Nucleus accumbens (tissue), 56 donors: ENCODE measurements around the gene SMOC2.
"Not testable (repeated sequence)": the region's sequence is repeated elsewhere in the genome, so short reads cannot be mapped to it uniquely, and the experiment has no call there.

ENCODE experiments used
- DNase-seq, 56 donors: peaks; one replicate each; lab custom pipeline; 2025; lab: John Stamatoyannopoulos, UW

The SMOC2 gene

GRCh38 chr6:168535711-168536110 lies 94.7 kb downstream of the SMOC2 start:
- peak in 19 of 56 donors; percentile 7 to 66 (median 28) for DNase-seq

- no peak for DNase-seq
Observed at GRCh38 chr6:168536196-168536595, 95.2 kb downstream of the SMOC2 start.

- DNase-seq, result no peak
Observed at GRCh38 chr6:168536665-168537539, 95.9 kb downstream of the SMOC2 start.

GRCh38 chr6:168537540-168537884 lies 96.5 kb downstream of the SMOC2 start:
- no peak for DNase-seq

GRCh38 chr6:168538188-168538891 lies 97.4 kb downstream of the SMOC2 start:
- not testable (repeated sequence) for DNase-seq

GRCh38 chr6:168538892-168539811 lies 98.2 kb downstream of the SMOC2 start:
- no peak for DNase-seq

- no peak for DNase-seq
Observed at GRCh38 chr6:168540713-168541291, 99.8 kb downstream of the SMOC2 start.

- no peak for DNase-seq
Observed at GRCh38 chr6:168541307-168541706, 100.3 kb downstream of the SMOC2 start.

- no peak for DNase-seq
Observed at GRCh38 chr6:168542301-168542700, 101.3 kb downstream of the SMOC2 start.

- DNase-seq, result no peak
Observed at GRCh38 chr6:168545428-168545827, 104.4 kb downstream of the SMOC2 start.

GRCh38 chr6:168546151-168546550 lies 105.2 kb downstream of the SMOC2 start:
- no peak for DNase-seq

- DNase-seq, result no peak
Observed at GRCh38 chr6:168546730-168547129, 105.7 kb downstream of the SMOC2 start.

- DNase-seq, result no peak
Observed at GRCh38 chr6:168550326-168550725, 109.3 kb downstream of the SMOC2 start.

- no peak for DNase-seq
Observed at GRCh38 chr6:168554472-168554871, 113.5 kb downstream of the SMOC2 start.

GRCh38 chr6:168554898-168555617 lies 114.1 kb downstream of the SMOC2 start:
- DNase-seq, result no peak

GRCh38 chr6:168555618-168556273 lies 114.8 kb downstream of the SMOC2 start:
- DNase-seq, result no peak

GRCh38 chr6:168557512-168557911 lies 116.5 kb downstream of the SMOC2 start:
- no peak for DNase-seq

- DNase-seq, result no peak
Observed at GRCh38 chr6:168558686-168559085, 117.7 kb downstream of the SMOC2 start.

GRCh38 chr6:168559574-168560098 lies 118.7 kb downstream of the SMOC2 start:
- DNase-seq, result peak in 1 of 56 donors; percentile 8
